Activated gamma-delta T cell (primary cell): ENCODE data around the gene ITIH6.
A peak's percentile ranks its signal among the peaks of the same experiment; 100 is the strongest.
"Not testable (repeated sequence)": the region's sequence is repeated elsewhere in the genome, so short reads cannot be mapped to it uniquely, and the experiment has no call there.

Experiments
- DNase-seq: peaks from one replicate; lab custom pipeline; 2025; lab: John Stamatoyannopoulos, UW
- total RNA-seq, 2 donors: gene quantifications; one replicate each; lab custom pipeline; 2026; lab: John Stamatoyannopoulos, UW

ITIH6 gene
- total RNA-seq = 0 to 0.04 reads per million in 2 donors

GRCh38 chrX:54798137-54798536 is at the start of gene ITIH6:
ITIH6 (minus strand) TSS chrX:54798255; CDS start chrX:54798210, 45 bp downstream.
- DNase-seq = no peak

GRCh38 chrX:54847700-54848099 is 49.6 kb upstream of the ITIH6 start:
- DNase-seq = not testable (repeated sequence)

- DNase-seq = no peak
Measured at GRCh38 chrX:54843050-54843449, 45.0 kb upstream of the ITIH6 start.

- DNase-seq = no peak
Measured at GRCh38 chrX:54842607-54843006, 44.6 kb upstream of the ITIH6 start.

GRCh38 chrX:54841184-54841874 is 43.3 kb upstream of the ITIH6 start:
- not testable (repeated sequence) for DNase-seq

DNA sequence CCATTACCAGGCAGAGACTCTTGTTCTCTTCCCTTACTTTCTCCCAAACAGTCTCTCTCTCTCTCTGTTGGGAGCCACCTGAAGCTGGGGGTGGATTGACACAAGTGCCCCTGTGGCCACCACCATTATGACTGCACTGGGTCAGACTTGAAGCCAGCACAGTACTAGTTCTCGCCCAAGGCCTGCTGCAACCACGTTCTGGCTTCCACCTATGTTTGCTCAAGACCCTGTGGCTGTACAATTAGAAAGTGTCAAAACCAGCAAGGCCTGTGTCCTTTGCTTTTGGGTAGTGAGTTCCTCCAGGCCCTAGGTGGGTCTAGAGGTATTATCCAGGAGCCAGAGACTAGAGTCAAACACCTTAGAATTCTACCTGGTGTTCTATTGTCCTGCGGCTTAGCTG is 40.5 kb upstream of the ITIH6 start:
- no peak for DNase-seq

DNA sequence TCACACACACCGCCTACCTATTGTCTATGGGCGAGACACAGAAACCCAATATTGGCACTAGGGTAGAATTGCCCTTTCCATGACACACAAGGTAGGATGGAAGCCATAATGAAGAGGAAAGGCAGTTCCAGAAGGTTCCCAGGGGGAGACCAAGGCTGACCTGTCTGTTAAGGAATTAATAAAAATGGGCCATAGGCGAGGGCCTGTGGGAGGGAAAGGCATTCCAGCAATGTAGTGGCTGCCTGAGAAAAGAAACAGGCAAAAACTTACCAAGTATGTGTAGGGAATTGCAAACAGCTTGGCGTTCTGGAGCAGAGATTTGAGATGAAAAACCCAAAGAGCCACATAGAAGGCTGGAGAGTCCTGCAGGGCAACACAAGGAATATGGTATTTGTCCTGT is 28.5 kb upstream of the ITIH6 start:
- no peak for DNase-seq

GRCh38 chrX:54825716-54826438 is 27.8 kb upstream of the ITIH6 start:
- DNase-seq = no peak

GRCh38 chrX:54824722-54825121 is 26.7 kb upstream of the ITIH6 start:
- DNase-seq = no peak

DNA sequence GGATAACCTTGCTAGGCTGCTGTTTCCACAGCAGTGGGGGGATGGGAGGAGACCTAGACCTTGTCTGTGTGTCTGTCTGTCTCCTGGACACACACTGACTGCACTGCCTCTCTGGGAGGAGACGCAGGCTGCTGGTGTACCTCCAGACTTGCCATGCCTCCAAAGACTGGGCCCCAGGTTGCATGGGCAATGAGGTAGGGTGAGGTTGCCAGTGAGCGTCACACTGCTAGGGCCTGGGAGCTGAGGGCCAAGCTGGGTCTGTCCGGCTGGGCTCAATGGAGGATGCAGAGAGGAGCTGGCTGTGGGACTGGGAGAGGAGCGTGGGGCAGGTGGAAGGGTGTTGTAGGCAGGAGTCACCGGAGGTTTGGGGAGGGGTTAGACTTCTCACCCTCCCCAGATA is 26.1 kb upstream of the ITIH6 start:
- no peak for DNase-seq

DNA sequence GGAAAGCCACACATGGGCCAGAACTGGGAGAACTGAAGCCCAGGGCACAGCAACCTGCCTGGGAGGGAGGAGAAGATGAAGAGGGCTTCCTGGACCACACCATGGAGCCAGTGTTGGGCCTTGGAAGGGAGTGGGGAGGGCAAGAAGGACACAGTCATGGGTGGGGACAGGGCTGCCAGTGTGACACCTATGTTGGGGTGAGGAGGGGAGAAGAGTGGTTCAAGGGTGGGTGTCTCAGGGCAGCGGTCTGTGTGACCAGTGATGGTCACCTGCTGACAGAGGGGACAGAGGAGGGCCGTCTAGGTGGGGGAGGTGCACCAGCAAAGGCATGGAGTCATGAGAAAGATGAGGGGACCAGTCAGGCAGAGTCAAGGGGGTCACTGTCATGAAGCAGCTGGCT is 23.3 kb upstream of the ITIH6 start:
- DNase-seq = no peak

GRCh38 chrX:54820737-54821136 is 22.7 kb upstream of the ITIH6 start:
- no peak for DNase-seq

- no peak for DNase-seq
Measured at GRCh38 chrX:54819201-54819600, 21.1 kb upstream of the ITIH6 start.

- DNase-seq = no peak
Measured at GRCh38 chrX:54818221-54818620, 20.2 kb upstream of the ITIH6 start.

- DNase-seq = no peak
Measured at GRCh38 chrX:54817220-54817820, 19.3 kb upstream of the ITIH6 start.

- no peak for DNase-seq
Measured at GRCh38 chrX:54812306-54812705, 14.3 kb upstream of the ITIH6 start.

- no peak for DNase-seq
Measured at GRCh38 chrX:54811301-54811885, 13.3 kb upstream of the ITIH6 start.

DNA sequence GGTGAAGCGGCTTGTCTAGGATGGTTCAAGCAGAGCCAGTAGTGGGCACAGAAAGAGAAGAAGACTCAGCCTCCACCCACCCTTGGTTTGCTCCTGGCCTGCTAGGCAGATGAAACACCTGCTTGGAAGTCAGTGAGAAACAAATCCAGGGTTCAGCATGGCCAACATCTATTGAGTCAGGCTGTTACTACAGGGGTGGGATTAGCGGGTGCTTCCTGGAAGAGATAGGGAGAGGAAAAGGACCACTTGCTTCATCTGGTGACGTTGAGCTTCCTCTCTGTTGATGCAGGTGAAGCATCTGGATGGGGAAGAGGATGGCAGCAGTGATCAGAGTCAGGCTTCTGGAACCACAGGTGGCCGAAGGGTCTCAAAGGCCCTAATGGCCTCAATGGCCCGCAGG is 12.5 kb upstream of the ITIH6 start:
- DNase-seq = no peak

- DNase-seq = peak; percentile 48
Measured at GRCh38 chrX:54808605-54809483, 10.8 kb upstream of the ITIH6 start.

- peak; percentile 12 for DNase-seq
Measured at GRCh38 chrX:54808109-54808604, 10.1 kb upstream of the ITIH6 start.

GRCh38 chrX:54807524-54808108 is 9.6 kb upstream of the ITIH6 start, which contains the start of gene MAGED2:
MAGED2 (plus strand) TSS chrX:54807745; CDS start chrX:54809332, 1,587 bp downstream.
- DNase-seq = peak; percentile 33
